GM19395 (cell line): ENCODE results near the gene IL24.
A peak's percentile ranks its signal among the peaks of the same experiment; 100 is the strongest.
"Not testable (repeated sequence)": the region's sequence is repeated elsewhere in the genome, so short reads cannot be mapped to it uniquely, and the experiment has no call there.

Experiments used
- ATAC-seq: cut with Tn5 transposase; IDR thresholded peaks from one replicate; pipeline ENCODE4 v1.9.1; 2021; ENCODE audit warnings: mild to moderate bottlenecking, moderate library complexity; ENCODE audit not compliant: unreplicated experiment

Gene IL24

DNA sequence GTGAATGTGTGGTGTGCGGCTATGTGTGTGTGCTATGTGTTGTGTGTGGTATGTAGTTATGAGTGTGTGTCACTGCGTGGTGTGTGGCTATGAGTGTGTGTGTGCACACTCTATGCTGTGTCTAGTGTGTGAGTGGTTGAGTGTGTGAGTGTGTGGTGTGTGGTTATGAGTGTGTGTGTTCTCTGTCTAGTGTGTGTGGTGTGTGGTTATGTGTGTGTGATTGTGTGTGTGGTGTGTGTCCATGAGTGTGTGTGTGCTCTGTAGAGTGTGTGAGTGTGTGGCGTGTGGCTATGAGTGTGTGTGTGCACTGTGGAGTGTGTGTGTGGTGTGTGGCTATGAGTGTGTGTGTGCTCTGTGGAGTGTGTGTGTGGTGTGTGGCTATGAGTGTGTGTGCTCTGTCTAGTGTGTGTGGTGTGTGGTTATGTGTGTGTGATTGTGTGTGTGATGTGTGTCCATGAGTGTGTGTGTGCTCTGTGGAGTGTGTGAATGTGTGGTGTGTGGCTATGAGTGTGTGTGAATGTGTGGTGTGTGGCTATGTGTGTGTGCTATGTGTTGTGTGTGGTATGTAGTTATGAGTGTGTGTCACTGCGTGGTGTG is 26.8 kb downstream of the IL24 start:
- ATAC-seq = not testable (repeated sequence)

DNA sequence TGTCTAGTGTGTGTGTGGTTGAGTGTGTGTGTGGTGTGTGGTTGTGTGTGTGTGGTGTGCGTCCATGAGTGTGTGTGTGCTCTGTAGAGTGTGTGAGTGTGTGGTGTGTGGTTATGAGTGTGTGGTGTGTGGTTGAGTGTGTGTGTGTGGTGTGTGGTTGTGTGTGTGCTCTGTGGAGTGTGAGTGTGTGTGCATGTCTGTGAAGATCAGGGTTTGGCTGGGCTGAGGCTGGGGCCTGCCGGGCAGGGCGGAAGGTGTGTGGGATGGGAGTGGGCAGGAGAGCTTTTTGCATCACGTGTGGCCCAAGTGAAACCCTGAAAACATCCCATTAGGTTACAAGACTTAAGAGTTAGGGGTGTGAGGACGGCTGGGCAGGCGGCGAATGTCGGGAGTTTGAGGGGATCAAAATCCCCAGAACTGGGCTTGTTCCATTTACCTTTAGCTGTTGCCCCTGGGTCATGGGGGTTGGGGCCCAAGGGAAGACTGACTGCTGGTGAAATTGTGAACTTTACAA is 27.4 kb downstream of the IL24 start:
- ATAC-seq = peak; percentile 26

DNA sequence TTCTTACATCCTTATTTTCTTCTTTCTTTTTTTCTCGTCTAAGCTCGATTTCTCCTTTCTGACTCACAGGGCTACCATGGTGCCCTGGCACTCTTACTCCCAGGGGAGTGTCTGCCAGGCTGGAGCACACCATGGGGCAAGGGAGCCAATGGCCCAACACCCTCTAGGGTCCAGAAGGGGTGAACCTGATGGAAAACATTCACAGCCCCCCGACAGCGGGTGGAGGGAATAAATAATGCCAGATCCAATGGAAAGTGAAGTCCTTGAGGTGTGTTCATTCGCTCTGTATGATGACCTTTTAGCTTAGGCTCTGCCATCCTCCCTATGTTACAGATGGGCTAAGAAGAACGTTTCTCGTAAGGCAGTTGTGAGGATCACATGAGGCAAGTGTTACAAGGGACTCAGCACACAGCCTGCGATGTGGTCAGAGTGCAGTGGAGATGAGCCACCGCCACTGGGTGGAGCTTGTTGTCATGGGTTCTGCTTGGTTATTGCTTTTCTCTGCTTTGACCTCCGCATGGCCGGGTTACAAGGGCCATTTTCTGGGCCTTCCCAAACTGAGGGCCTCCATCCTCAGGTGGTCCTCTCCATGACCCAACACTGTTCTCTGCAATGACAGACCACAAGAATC is 28.0 kb downstream of the IL24 start:
- ATAC-seq = peak; percentile 59

DNA sequence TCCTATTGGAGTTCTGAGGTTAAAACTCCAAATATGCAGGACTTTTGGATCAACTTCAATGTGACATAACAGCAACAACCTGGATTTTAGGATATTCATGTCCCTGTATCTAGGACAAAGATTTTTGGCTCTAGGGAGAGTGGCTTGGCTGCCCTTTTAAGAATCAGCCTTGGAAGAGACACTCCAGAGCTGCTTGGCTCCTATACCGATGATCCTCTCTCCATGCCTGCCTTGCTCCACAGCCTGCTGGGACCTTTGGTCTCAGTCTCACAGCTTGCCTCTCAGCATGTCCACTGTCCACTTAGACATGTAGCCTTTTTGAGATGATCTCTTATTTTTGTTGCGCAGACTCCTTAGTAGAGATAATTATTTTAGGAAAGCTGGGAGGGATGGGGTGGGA is 29.0 kb downstream of the IL24 start:
- ATAC-seq = no peak

DNA sequence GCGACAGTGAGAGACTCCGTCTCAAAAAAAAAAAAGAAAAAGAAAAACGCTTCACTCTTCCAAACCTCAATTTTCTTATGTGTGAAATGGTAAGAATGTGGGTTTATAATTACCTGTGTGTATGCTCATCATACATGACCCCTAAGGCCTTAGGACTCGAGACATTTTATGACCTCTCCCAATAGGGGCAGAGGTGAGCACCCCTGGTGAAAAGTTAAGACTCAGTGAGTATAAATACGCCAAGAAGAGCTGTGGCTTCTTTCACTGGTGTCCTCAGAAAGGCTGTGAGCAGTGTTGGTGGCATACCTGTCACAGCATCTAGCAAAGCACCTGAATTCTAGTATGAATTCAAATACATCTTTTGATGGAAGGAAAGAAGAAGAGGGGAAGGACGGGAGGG is 32.3 kb downstream of the IL24 start:
- ATAC-seq = no peak

GRCh38 chr1:206930210-206930798 is 33.1 kb downstream of the IL24 start:
- ATAC-seq = peak; percentile 79

- no peak for ATAC-seq
Measured at GRCh38 chr1:206931709-206932108, 34.5 kb downstream of the IL24 start.

GRCh38 chr1:206932177-206932576 is 34.9 kb downstream of the IL24 start:
- ATAC-seq = no peak

- ATAC-seq = no peak
Measured at GRCh38 chr1:206933333-206933945, 36.2 kb downstream of the IL24 start.

- no peak for ATAC-seq
Measured at GRCh38 chr1:206935491-206936067, 38.3 kb downstream of the IL24 start.

DNA sequence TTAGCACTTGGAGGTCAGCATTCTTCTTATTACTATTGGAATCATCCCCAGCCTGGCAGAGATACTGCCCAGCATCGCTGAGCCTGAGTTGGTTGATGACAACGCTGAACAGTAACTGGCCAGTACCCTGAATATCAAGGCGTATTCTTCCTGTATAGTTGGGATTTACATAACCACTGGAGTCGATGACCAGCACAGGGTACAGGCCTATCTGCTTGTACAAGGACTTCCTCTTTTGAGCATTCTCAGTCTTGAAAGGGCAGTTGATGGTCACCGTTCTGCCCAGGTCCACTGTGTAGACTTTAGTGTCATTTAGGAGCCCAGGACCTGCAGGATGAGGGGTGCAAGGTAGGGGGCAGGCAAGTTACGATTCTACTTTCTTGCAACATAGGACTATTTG is 40.2 kb downstream of the IL24 start:
- no peak for ATAC-seq

- ATAC-seq = no peak
Measured at GRCh38 chr1:206939131-206939530, 41.9 kb downstream of the IL24 start.

DNA sequence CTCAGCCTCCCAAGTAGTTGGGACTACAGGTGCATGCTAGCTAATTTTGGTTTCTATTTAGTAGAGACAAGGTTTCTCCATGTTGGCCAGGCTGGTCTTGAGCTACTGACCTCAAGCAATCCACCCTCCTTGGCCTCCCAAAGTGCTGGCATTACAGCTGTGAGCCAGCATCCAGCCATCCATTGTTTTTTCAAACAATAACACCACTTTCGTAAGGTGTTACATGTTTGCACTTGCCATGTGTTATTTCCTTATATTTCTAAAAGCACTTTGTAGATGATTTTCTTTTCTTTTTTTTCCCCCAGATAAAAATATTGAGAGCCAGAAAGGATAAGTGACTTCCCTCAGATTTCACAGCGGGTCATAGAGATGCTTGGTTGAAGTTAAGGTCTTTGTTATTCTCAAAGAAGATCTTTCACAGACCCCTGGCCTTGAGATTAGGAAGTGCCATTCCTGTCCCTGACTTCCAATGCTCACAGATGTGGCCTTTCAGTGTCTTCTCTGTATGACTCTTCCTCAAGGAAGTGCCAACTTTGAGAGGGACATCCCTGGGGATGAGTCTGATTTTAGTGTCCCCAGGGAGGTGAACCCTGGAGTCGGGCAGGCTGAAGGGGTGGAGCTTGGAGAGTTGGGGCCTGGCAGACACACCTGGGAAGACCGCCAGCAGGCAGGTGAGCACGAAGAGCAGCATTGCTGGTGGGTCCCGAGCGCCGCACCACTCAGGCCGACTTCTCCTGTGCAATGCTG is 42.8 kb downstream of the IL24 start:
- no peak for ATAC-seq

GRCh38 chr1:206940588-206940936 is 43.3 kb downstream of the IL24 start:
- no peak for ATAC-seq

DNA sequence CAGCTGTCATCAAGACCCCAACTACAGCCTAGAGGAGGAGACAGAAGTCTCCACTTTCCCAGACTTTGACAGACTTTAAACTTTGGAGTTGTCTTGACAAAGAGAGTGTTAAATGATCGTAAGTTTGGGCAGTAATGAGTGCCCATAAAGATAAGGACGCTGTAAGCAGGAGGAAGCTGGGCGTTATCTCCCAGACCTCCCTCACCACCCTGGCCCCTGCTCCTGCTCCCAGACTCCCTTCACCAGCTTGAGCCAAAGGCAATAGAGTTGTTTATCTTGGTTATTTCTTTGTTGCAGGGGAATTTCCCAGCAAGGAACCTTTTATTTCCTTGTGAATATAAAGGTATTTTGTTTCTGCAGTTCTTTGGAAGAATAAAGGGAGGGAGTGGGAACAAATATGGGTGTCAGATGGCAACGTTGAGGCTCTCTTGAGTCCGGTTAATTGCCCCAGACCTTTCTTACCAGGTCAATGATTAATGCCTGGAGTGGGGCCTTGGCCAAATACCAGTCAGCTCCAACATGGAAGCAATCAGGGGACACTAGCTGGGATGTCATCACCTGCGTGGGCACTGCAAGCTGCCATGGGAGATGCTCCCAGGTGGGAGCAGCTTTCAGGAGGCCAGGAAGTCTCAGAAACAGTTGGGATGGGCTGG is 44.6 kb downstream of the IL24 start:
- ATAC-seq = no peak

- no peak for ATAC-seq
Measured at GRCh38 chr1:206944703-206945102, 47.5 kb downstream of the IL24 start.

- no peak for ATAC-seq
Measured at GRCh38 chr1:206945779-206946178, 48.5 kb downstream of the IL24 start.

DNA sequence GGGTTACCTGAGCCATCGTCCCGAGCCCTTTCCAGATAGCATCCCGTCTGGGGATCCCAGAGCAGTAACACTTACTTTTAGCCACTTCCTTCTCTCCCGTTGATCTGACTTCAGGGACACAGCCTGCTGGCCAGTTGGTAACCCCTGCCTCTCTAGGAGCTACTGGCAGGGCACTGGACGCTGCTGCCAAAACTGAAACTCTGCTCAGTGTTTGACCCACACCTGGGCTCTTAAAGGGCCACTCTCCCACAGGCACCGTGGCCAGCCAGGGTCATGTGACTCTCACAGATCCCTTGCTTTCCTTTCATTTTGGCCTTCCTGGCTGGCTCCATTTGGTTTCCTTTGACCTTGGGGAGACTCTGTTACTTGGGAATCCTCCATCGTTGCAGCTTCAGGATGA is 49.0 kb downstream of the IL24 start, which contains the start of gene PIGR:
PIGR (minus strand) TSS at position 206 of the 400 bp plus-strand sequence. CDS start 5,935 bp downstream, outside the sequence.
- ATAC-seq = no peak

DNA sequence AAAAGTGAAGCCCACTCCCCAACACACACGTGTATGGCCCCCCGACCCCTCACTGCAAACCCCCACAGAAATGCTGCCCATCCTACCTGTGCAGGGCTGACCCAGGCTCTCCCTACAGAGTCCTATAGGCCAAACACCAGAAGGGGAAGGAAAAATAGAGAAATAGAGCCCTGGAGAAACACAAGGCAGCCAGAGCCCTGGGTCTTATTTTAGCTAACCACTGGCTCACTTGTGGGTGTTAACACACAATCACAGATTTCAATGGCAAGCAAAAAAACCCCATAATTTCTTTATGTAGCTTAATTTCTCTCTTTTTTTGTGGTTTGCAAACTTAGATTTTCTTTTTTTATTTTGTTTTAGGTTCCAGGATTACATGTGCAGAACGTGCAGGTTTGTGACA is 50.0 kb downstream of the IL24 start:
- ATAC-seq = no peak

GRCh38 chr1:206949208-206949607 is 52.0 kb downstream of the IL24 start:
- no peak for ATAC-seq
